Measurements from ENCODE around the gene MYOG. TPM values are rescaled to one million over a fixed set of nuclear protein-coding genes. Genes with fewer than 3 reads are reported as not detected.

Gene MYOG
- total RNA-seq, 1 donor from 2014 or later, result not detected

GRCh38 chr1:203117611-203118575, 32.1 kb upstream of the MYOG start:
- no peak for DNase-seq (ENCODE audit: low read depth, low spot score)

- no peak for DNase-seq (ENCODE audit: low read depth, low spot score)
Measured at GRCh38 chr1:203116091-203116820, 30.4 kb upstream of the MYOG start.

GRCh38 chr1:203114202-203114601, 28.4 kb upstream of the MYOG start:
- no peak for DNase-seq (ENCODE audit: low read depth, low spot score)

GRCh38 chr1:203113308-203113707, 27.5 kb upstream of the MYOG start:
- no peak for DNase-seq (ENCODE audit: low read depth, low spot score)

GRCh38 chr1:203112475-203112874, 26.7 kb upstream of the MYOG start:
- no peak for DNase-seq (ENCODE audit: low read depth, low spot score)

GRCh38 chr1:203104789-203105390, 19.1 kb upstream of the MYOG start:
- no peak for DNase-seq (ENCODE audit: low read depth, low spot score)

- DNase-seq (ENCODE audit: low read depth, low spot score), result no peak
Measured at GRCh38 chr1:203103829-203104495, 18.1 kb upstream of the MYOG start.

- no peak for DNase-seq (ENCODE audit: low read depth, low spot score)
Measured at GRCh38 chr1:203103216-203103615, 17.4 kb upstream of the MYOG start.

- no peak for DNase-seq (ENCODE audit: low read depth, low spot score)
Measured at GRCh38 chr1:203101813-203102634, 16.2 kb upstream of the MYOG start.

- no peak for DNase-seq (ENCODE audit: low read depth, low spot score)
Measured at GRCh38 chr1:203100516-203100869, 14.7 kb upstream of the MYOG start.

- no peak for DNase-seq (ENCODE audit: low read depth, low spot score)
Measured at GRCh38 chr1:203099805-203100515, 14.1 kb upstream of the MYOG start.

- no peak for DNase-seq (ENCODE audit: low read depth, low spot score)
Measured at GRCh38 chr1:203098914-203099520, 13.2 kb upstream of the MYOG start.

GRCh38 chr1:203098445-203098844, 12.6 kb upstream of the MYOG start:
- no peak for DNase-seq (ENCODE audit: low read depth, low spot score)

- DNase-seq (ENCODE audit: low read depth, low spot score), result no peak
Measured at GRCh38 chr1:203097001-203097400, 11.2 kb upstream of the MYOG start.

GRCh38 chr1:203096566-203096965, 10.8 kb upstream of the MYOG start:
- no peak for DNase-seq (ENCODE audit: low read depth, low spot score)

- DNase-seq (ENCODE audit: low read depth, low spot score), result no peak
Measured at GRCh38 chr1:203095061-203095690, 9.4 kb upstream of the MYOG start.

GRCh38 chr1:203093754-203094410, 8.1 kb upstream of the MYOG start:
- DNase-seq (ENCODE audit: low read depth, low spot score), result no peak

- DNase-seq (ENCODE audit: low read depth, low spot score), result no peak
Measured at GRCh38 chr1:203091761-203092330, 6.0 kb upstream of the MYOG start.

- DNase-seq (ENCODE audit: low read depth, low spot score), result no peak
Measured at GRCh38 chr1:203091199-203091477, 5.3 kb upstream of the MYOG start.

Measured in pulmonary artery endothelial cell (primary cell).